GM19397 (cell line): ENCODE measurements around the gene TMBIM1.

Source experiments
- ATAC-seq: cut with Tn5 transposase; IDR thresholded peaks from one replicate; pipeline ENCODE4 v1.9.1; 2021; ENCODE audit warnings: mild to moderate bottlenecking, moderate library complexity; ENCODE audit not compliant: unreplicated experiment

The TMBIM1 gene

GRCh38 chr2:218259099-218259961 lies 33.0 kb downstream of the TMBIM1 start:
- no peak for ATAC-seq

DNA sequence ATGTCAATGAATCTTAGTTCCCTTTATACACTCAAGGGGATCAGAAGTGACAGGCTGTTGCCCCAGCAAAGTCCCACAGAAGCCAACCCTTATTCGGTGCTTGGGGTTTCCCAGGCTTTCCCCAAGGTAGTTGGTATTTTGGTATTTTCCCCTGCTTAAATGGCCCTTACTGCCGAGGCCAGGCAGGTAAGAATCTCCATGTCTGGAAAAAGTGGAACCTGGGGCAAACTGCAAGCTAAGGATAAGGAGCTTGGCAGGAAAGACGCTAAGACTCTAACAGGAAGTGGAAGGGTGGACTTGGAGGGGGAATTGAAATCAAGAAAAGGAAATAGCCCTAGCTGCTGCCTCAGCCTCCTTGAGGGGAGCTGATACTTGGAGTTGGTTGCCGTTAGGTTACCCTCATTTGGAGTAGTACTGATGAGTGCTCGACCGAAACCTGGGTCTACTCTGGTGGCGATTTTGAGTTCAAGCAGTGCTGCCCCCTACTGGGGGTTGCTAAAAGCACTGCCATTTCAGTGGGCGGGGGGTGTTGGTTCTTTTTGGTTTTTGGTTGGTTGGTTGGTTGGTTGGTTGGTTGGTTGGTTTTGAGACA lies 34.8 kb downstream of the TMBIM1 start:
- peak; percentile 55 for ATAC-seq

DNA sequence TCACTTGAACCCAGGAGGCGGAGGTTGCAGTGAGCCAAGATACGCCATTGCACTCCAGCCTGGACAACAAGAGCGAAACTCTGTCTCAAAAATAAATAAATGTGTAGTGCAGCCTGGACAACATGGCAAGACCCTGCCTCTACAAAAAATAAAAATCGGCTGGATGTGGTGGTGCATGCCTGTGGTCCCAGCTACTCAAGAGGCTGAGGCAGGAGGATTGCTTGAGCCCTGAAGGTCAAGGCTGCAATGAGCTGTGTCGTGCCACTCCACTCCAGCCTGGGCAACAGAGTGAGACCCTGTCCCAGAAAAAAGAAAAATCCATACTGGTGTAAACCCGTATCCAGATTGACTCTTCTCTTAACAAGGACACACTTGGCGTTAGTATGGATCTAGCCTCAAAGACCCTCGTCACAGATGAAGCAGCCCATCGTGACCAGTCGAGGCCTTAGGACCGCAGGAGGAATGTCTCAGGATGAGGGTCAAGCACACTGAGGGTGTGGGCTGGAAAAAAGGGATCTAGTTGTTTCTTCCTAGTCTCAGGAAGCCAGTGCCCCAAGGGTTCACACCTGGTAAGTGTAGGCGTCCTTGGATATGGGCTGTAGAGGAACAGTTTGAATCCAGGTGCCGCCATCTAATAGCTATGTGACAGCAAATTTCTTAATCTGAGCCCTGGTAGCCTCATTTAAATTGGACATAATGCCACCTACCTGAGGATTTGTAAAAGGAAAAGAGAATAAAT lies 35.5 kb downstream of the TMBIM1 start:
- ATAC-seq: no peak

GRCh38 chr2:218255446-218255845 lies 36.9 kb downstream of the TMBIM1 start:
- ATAC-seq: no peak

DNA sequence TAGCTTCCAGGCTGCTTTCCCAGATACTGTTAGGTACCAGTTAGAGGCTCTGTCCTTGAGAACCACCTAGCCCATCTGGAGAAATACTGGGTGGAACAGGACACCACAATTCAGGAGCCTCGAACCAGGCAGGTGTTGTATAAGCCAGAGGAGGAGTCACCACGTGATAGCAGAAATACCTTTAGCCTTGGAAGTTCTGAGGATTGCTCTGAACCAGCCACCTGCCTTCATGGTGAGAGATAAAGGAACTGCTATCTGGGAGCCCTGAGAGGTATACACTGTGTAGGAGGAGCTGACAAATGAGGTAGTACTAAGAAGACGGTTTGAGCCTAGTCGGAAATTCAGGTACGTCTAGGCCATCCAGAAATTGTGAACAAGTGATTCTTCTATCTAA lies 39.1 kb downstream of the TMBIM1 start:
- no peak for ATAC-seq

- no peak for ATAC-seq
These were observed 39.6 kb downstream of the TMBIM1 start for GRCh38 chr2:218252509-218253231.

DNA sequence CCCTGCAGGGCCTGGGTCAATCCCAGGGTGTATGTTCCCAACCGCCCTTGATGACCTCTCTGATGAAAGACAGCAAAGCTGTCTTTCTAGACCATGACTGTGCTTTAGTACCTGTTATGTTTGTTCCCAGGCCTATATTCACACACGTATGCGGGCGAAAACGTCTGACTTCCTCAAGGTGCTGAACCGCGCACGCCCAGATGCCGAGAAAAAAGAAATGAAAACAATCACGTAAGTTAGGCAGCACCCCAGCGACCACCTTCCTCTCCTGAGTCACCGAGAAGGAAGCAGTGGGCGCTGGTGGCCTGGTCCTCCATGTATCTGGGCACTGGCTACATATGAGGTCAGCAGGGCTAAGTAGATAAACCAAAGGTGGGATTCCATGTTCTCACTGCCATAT lies 42.6 kb downstream of the TMBIM1 start:
- no peak for ATAC-seq

- ATAC-seq: no peak
These were observed 47.1 kb downstream of the TMBIM1 start for GRCh38 chr2:218245214-218245613.

GRCh38 chr2:218244665-218245064 lies 47.6 kb downstream of the TMBIM1 start:
- no peak for ATAC-seq

GRCh38 chr2:218244204-218244603 lies 48.1 kb downstream of the TMBIM1 start:
- no peak for ATAC-seq

DNA sequence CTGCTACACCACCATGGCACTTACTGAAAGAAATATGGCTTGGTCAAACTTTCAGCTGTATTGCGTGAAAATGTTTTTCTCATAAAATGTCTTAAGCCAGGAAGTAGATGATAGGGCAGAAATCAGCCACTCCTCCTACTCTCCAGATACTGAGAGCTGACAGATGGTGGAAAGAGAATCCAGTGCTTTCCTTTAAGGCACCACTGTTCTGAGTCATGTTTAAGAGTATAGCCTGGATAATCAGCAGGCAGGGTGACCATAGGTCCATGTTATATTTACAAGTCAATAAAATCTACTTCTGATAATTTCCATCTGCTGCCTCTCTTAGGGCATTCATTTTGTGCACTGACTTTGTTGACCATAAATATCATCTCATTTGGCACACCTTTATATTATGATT lies 53.4 kb downstream of the TMBIM1 start:
- no peak for ATAC-seq

DNA sequence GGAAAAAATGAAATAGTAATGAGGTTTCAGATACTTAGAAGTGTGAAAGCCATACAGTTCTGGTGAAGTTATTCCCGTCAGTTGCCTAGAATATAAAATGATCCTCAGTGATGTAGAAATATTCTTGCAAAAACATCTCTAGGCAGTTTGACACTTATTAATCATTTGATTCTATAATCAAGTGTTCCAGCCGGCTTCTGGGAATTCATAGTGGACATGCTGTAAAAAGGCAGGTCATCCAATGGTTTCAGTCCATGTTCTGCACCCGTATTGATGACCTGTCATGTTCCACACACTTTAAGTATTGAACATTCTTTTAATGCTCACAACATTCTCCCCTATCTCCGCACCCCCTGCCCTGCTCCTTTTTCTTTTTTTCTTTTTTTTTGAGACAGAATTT lies 55.5 kb downstream of the TMBIM1 start:
- no peak for ATAC-seq

- no peak for ATAC-seq
These were observed 57.3 kb downstream of the TMBIM1 start for GRCh38 chr2:218235017-218235416.

- no peak for ATAC-seq
These were observed 57.8 kb downstream of the TMBIM1 start for GRCh38 chr2:218234521-218234920.

DNA sequence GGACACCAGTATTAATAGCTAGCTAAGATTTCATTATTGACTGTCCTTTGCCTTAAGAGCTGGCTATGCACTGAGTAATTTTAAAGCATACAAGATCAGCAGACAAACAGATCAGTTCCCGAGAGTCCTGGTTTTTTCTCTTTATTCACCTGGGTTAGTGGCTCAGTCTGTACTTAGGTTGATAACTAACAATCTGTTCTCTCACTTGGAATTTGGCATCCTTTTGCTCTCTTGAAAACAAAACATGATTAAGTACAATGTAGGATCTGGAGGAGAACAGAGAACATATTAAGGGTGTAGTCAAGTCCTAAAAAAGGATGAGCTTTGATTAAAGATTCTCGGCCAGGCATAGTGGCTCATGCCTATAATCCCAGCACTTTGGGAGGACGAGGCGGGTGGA lies 58.8 kb downstream of the TMBIM1 start:
- ATAC-seq: no peak

DNA sequence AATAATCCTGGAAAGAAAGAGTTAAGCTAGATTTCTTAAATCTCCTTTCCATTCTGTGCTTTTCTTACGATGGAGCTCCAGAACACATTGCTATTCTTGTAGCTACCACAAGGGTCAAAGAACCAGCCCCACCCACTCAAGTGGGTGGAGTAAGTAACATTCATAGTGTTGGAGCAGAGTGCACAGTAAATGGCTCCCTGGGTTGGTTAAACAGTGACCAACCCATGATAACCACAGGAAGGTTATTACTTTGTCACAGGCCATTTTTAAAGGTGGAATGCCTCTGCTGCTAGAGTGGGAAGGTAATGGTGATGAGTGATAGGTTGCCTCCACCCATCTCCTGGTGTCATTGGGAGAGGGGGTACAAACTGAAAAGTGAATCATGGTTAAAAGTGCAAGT lies 61.4 kb downstream of the TMBIM1 start:
- no peak for ATAC-seq

DNA sequence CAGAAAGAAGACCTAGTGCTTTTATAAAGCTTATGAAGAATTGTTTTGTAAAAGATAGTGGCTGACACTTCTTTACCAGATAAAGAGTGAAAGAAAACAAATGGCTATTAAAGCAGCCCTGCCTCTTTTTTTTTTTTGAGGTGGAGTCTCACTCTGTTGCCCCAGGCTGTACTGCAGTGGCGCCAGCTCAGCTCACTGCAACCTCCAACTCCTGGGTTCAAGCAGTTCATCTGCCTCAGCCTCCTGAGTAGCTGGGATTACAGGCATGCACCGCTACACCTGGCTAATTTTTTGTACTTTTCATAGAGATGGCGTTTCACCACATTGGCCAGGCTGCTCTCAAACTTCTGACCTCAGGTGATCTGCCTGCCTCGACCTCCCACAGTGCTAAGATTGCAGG lies 62.5 kb downstream of the TMBIM1 start:
- no peak for ATAC-seq

GRCh38 chr2:218229239-218229638 lies 63.1 kb downstream of the TMBIM1 start:
- peak; percentile 69 for ATAC-seq

DNA sequence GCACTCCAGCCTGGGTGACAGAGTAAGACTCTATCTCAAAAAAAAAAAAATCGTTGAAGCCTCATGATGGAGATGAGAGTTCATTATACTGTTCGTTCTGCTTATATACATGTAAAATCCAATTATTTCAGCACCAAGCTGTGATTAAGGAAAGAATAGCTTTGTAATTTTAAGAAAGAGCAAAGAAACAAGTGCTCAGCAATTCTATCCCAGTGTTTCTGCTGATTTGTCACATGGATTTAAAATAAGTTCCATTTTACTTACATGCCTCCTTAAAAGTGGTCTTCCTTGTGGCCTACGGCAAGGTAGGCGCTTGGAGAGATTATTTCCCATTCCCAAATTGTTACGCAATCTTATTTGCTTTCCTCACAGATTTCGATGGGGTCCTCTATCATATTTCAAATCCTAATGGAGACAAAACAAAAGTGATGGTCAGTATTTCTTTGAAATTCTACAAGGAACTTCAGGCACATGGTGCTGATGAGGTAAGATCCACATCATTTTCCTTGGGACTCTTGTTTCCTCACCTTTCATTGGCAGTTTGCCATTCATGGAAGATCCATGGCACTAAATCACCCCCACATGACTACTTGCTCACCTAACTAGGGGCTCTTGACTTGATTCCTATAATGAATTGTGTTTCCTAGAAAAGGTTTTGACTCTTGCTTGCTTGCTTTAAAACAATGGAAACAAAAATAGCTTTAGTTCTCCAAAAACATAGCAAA lies 63.8 kb downstream of the TMBIM1 start:
- no peak for ATAC-seq

GRCh38 chr2:218226903-218227302 lies 65.4 kb downstream of the TMBIM1 start:
- ATAC-seq: no peak
